ENCODE results near the gene FAM171A1.

DNA sequence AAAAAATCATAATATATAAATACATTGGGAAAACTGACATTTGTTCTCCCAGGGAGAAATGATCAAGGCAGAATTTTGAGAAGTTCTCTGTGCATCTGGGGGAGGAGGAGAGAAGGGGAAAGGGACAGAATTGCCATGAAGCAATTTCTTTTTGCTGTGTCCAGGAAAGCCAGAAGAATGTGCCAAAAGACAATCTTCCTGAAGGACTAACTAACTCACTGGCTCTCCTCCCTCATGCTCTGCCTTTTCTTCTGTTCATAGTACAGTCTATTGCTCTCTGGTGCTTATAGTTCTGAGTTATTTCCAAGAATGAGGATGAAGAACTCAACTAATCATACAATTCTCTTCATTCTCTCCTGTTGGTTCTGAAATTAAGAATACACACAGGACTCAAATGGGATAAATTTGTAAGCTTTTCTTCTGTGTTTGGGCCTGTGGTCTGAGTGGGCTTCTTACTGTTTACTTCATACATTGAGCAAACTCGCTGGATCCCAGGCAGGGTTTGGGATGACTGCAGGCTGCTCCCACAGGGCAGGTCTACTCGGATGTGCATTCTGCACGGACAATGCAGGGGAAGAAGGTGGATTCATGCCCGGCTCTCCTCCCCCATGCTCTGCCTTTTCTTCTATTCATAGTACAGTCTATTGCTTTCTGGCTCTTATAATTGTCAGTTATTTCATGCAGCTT, 22.2 kb upstream of the FAM171A1 start:
- TF ChIP-seq, protein P1, sequence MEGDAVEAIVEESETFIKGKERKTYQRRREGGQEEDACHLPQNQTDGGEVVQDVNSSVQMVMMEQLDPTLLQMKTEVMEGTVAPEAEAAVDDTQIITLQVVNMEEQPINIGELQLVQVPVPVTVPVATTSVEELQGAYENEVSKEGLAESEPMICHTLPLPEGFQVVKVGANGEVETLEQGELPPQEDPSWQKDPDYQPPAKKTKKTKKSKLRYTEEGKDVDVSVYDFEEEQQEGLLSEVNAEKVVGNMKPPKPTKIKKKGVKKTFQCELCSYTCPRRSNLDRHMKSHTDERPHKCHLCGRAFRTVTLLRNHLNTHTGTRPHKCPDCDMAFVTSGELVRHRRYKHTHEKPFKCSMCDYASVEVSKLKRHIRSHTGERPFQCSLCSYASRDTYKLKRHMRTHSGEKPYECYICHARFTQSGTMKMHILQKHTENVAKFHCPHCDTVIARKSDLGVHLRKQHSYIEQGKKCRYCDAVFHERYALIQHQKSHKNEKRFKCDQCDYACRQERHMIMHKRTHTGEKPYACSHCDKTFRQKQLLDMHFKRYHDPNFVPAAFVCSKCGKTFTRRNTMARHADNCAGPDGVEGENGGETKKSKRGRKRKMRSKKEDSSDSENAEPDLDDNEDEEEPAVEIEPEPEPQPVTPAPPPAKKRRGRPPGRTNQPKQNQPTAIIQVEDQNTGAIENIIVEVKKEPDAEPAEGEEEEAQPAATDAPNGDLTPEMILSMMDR (IDR thresholded peaks at IDR 0.05), result no peak
- no peak for TF ChIP-seq POLR2A (IDR thresholded peaks at IDR 0.05)
